ENCODE data around the gene CELF2. TPM values are rescaled to one million over a fixed set of nuclear protein-coding genes. Genes with fewer than 3 reads are reported as not detected.

CELF2 gene
- total and polyA plus RNA-seq, 2 of the 4 experiments (the other 2 are of a cell fraction), result 3.5 to 6.6 TPM

DNA sequence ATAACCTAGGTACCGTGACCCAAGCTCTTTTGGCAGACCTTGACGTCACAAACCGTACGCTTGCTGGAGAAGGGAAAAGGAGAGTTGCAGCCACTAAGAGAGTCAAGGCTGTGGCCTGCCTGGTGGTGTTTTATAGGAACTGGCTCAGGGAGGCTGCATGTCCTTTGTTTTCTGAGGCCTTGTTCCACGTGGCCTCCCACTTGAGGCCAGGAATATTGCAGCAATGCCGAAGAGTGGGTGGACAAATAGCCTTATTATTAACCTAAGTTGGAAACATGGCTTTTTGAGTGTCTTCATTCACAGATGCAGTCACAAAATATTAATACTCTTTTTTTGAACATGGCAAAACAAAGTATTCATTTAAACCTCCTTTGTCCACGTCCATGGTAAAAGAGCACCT lies 178.0 kb downstream of the CELF2 start:
- H2AFZ ChIP-seq (replicated peaks; ENCODE audit: low read length, poor library complexity), result no peak overlapping the region
- H3K4me3 ChIP-seq (ENCODE audit: insufficient read depth, low read depth, low read length), result no peak overlapping the region
- no peak overlapping the region for H2AK5ac ChIP-seq (ENCODE audit: low read depth, low read length)
- no peak overlapping the region for H3K14ac ChIP-seq (replicated peaks; ENCODE audit: low read depth, low read length)
- H2BK15ac ChIP-seq (ENCODE audit: low read depth, low read length), result no peak overlapping the region
- H3K9ac ChIP-seq (ENCODE audit: low read depth, low read length), result no peak overlapping the region
- H3K9me3 ChIP-seq (ENCODE audit: control insufficient read depth, insufficient read depth, low read length), result no peaks in the 10 kb centered on the region
- DNase-seq, result no peak
- no peak overlapping the region for H2AK9ac ChIP-seq (replicated peaks; ENCODE audit: low read depth, low read length, poor library complexity)
- intact Hi-C loops (cut with micrococcal nuclease), result no loop called here
- H3K4me2 ChIP-seq (ENCODE audit: low read depth, low read length), result no peak overlapping the region
- no peaks in the 10 kb centered on the region for H3K36me3 ChIP-seq (ENCODE audit: control insufficient read depth, insufficient read depth, low read length)
- no CpG with 5 or more reads among the region's 7 CpGs for WGBS, 2 experiments (ENCODE audit: extremely low coverage in 2 of 2, insufficient read length in 1 of 2)
- dilution Hi-C loops (cut with HindIII; ENCODE audit: low sequenced_read_pairs, unreplicated experiment), result no loop called here
- H2BK5ac ChIP-seq (ENCODE audit: low read depth, low read length, poor library complexity, severe bottlenecking), result no peak overlapping the region
- in situ Hi-C loops (cut with MboI; ENCODE audit: low sequenced_read_pairs), result no loop called here
- no peak overlapping the region for H3K27ac ChIP-seq (ENCODE audit: insufficient read depth, low read length)
- POLR2A ChIA-PET (ENCODE audit: unreplicated experiment), result no interaction called here
- no peak overlapping the region for H3K18ac ChIP-seq (ENCODE audit: low read depth, low read length)
- TF ChIP-seq RFX5 (IDR thresholded peaks at IDR 0.05; ENCODE audit: low read depth, low read length) (no peak), RCOR1 (IDR thresholded peaks at IDR 0.05; ENCODE audit: insufficient replicate concordance, low read length) (no peak)
- H3K56ac ChIP-seq (ENCODE audit: extremely low read depth, insufficient read depth, low read length), result no peak overlapping the region
- H2BK120ac ChIP-seq (ENCODE audit: low read depth, low read length), result no peak overlapping the region
- H3K23ac ChIP-seq (ENCODE audit: low read depth, low read length), result no peak overlapping the region
- no peak overlapping the region for H4K5ac ChIP-seq (ENCODE audit: low read depth, low read length)
- H4K91ac ChIP-seq (ENCODE audit: insufficient read depth, low read depth, low read length), result no peak overlapping the region
- H3K4me1 ChIP-seq (ENCODE audit: control insufficient read depth, insufficient read depth, low read length), result no peaks in the 10 kb centered on the region
- no peaks in the 10 kb centered on the region for H3K79me1 ChIP-seq (ENCODE audit: low read depth in 1 of 2, low read length in 2 of 2)
- no peaks in the 10 kb centered on the region for H3K9me1 ChIP-seq (ENCODE audit: insufficient read depth, low read length)
- no peak for ATAC-seq (ENCODE audit: low read depth)
- BruUV-seq (replicated peaks), result no TSS peak
- no peaks in the 10 kb centered on the region for H3K27me3 ChIP-seq (ENCODE audit: control insufficient read depth, insufficient read depth, low read length)
- H4K20me1 ChIP-seq (ENCODE audit: insufficient read depth, low read length), result no peaks in the 10 kb centered on the region
- no peak overlapping the region for H2BK20ac ChIP-seq (ENCODE audit: low read depth, low read length)
- no peak overlapping the region for H3K4ac ChIP-seq (ENCODE audit: low read depth, low read length)
- H4K8ac ChIP-seq (ENCODE audit: low read depth in 2 of 2, low read length in 2 of 2), result no peak overlapping the region
- CTCF ChIA-PET, result no interaction called here
